GM18861 (cell line): ENCODE results near the gene CD63.

ENCODE experiments used
- ATAC-seq: cut with Tn5 transposase; IDR thresholded peaks from one replicate; pipeline ENCODE4 v1.9.1; 2021; ENCODE audit not compliant: unreplicated experiment

Gene CD63

DNA sequence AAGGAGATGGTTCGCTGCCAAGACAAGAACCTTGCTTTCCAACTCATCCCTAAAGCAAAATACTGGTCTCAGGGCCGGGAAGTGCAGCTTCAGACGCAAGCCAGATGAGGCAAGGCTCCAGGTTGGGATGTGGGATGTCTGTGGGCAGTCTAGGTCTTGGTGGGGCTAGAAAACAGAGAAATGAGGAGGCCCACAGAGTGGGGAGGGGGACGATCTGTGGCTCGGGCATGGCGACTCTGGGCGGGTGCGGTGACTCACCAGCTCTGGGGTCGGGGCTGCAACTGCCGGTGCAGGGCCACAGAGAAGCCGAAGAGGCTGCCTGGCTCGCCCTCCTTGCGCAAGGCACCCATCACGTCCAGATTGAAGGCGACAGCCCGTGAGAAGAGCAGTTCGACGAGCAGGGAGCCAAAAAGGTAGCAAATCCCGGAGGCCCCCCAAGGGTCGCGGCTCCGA lies 21.6 kb downstream of the CD63 start:
- ATAC-seq: no peak

DNA sequence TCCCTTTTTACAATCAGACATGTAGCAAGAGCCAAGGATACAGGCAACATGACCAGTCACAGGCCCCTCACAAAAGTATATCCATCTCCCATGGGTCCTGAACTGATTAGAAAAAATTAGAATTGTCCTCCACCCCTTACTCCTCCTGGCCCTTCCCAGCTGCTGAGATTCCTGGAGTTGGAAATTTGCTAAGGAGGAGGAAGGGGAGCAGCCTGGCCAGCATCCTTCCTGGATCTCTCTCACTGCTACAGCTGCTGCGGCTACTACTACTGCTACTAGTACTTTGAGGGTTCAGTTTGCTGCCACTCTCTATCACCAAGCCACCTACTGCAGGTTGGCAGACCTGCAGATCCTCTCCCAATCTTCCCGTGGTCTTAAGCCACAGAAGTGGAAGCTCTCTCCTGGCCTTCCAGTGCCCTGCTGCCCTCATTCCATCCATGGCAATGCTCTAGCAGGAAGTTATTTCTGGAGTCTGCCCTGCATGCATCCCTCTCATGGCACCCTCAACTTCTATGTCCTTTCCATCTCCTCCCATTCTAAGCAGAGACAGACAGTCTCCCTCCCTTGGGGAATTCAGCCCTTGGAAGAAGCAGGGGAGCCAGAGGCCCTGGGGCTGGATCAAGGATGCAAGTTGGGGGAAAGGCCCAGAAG lies 22.1 kb downstream of the CD63 start:
- ATAC-seq: no peak

DNA sequence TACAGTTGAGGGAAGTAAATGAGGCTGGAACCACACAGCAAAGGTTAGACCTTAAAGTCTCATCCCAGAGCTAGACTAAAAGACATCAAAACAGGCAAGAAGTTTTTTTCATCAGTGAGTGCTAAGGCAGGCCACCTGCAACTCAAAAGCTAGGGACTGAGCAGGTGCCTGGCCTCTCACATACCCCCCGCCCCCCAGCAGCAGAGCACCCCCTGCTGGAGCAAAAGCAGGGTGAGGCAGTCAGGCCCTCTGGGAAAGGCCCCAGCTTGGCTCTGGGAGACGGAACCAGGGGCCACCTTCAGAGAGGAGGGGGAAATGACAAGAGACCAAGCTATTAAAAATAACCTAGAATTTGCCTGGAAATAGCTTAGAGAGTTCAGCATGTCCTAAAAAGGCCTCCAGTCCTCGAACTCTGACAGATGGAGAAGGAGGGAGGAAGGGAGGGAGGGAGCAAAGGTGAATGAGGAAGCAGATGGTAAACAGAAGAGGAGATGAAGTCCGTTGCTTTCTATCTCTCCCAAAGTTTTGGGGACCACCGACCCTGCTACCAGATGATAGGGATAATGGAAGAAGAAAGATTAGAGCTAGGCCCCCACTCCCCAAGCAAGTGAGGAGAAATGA lies 22.9 kb downstream of the CD63 start:
- no peak for ATAC-seq

DNA sequence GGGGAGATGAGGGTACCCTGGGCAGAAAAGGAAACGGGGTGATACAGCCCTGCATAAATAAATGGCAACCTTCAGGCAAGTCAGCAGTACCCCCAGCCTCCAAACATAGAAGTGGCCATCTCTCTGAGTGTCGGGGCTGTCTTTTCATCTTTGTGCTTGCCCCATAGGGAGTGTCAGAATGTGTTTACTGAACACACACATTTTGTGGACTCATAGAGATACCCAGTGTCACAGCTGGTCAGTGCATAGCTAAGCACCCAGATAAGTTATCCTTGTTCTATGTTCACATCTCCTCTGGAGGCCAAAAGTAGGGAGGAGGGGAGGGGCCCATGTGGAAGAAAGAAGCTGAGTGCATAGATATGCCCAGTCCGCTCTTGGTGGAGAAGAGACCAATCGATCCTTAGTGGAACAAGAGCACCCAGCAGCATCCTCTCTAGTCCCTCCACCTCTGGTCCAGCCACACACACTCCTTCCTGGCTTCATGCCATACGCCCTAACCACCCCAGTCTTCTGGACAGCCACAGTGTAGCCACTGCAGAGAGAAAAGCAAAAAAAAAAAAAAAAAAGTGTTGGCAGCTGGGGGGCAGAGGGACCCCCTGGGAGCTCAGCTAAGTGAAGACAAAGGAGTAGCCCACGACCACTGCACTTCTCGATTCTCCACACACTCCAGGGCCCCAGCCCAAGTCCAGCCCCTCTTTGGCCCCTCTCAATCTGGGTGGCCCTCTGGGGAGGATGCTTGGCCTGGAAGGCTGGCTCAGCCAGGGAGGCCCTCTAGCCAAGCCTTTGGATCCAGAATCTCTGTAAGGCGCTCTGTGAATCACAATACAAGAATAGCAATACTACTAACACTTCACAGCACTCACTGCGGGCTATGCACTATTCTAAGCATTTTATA lies 23.7 kb downstream of the CD63 start:
- no peak for ATAC-seq

DNA sequence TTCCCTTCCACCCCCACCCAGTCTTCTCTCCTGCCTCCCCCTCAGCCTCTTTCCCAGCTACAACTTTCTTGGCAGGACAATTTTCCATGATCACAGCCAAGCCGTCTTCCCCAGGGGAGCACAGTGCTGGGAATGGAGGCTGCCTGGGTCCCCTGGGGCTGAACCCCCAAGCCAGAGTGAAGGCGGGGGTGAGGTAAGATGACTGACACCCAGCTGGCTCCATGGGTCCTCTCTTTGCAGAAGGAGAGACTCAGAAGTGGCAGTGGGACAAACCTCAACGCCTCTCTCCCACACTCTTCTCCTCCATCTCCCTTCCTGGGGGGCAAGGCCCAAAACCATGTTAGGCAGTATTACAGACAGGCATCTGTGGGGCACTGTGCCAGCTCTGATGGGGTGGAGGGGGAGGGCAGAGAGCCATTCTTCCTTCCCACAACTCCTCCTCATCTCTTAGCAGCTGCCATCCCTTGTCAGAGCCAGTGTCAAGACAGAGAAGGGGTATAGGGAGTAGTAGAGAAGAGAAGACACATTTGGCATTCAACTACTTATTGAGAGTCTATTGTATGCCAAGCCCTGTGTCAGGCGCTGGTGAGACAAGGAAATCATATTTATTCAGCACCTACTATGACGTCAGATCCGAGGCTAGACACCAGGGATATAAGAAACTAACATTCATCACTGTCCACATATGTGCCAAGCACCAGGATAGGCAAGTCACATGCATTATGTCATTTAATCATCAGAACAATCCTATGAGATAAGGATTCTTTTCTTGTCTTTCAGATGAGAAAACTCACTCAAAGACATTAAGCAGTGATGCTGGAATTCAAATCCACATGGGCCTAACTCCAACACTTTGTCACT lies 24.7 kb downstream of the CD63 start:
- no peak for ATAC-seq

DNA sequence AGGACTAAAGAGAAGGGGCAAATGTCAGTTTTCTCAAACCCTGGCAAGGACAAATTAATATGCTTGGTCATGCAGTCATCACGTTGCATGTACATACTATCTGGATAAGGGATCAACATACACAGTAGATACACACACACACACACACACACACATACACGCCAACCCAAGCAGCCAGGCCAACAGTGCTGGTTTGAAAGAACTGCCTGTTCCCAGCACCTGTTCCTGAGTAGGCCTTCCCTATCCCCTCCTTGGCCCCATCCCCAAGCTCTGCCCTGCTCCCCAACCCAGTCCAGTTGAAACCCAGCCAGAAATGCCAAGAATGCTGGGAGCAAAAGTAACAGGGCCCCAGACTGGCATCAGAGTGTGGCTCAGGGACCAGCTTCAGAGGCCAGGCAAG lies 25.5 kb downstream of the CD63 start:
- ATAC-seq: no peak

DNA sequence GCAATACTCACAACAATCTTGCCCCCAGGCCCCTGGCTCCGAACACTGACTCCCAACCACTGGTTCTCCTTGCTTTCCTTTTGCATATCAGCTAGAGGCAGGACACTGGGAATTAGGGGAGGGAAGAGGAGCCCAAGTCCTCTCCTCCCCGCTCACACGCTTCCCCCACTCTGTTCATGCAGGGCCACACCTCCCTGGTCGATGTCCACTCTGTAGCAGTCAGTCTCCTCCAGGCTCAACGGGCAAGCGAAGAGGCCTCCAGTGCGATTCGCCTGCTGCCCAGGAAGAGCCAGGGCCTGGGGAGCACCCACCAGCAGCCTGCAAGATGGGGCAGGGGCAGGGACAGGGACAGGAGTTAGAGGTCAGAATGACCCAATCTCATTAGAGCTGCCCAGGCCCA lies 25.9 kb downstream of the CD63 start:
- ATAC-seq: no peak

DNA sequence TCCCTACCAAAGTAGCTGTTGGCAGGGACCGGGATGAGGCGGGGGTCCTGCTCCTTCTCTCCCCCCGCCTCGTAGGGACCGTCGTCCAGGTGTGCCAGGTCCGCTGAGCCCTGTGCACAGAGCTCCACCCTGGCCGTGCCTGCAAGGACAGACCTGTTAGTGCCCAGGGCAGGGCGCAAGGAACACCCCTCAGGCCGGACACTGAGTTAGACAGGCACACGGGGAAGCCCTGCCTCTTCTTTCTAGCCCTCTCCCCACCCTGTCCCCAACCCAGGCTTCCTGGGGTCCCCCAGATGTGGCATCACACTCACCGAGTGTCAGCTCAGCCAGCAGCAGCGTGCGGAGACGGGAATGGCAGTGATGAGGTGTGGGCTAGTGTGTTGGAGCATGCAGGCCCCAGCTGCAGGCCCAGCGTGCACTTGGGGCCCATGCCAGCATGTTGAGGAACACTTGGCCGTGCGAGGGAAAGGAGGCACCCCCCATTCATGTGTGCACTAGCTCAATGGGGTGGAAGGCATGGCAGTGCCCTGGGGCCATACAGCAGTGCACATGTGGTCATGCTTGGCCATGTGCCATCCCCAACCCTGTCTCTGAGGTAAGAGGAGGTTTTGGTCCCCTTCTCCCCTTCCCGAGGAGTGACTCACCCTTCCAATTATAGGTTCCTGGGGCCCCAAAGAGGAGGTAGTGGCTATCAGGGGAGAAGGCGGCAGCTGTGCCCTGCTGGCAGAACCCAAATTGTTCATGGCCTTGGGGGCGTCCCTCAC lies 28.4 kb downstream of the CD63 start:
- ATAC-seq: no peak

DNA sequence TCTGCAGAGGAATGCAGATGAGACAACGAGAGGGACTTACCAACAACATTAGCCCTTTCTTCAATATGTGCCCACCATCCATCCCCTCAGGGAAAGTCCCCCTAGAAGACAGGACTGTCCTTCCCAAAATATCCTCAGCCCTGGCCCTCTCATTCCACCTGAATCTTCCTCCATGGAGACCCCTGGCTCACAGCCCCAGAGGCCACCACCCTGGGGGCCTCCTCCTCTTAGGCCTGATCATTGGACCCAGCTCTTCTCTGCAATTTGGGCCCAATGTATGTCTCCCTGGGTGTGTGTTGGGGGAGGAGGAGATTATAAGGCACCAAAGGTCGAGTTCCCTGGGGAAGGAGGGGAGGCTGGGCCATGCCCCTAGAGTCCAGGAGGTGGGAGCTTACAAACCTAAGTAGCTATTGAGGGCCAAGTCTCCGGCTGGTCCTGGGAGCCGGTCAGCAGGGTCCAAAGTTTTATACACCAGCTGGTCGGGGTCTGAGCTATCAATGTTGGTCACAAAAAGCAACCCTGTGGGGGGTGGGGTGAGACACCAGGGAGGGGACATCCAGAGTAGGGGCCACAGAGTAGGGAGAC lies 29.2 kb downstream of the CD63 start:
- no peak for ATAC-seq

DNA sequence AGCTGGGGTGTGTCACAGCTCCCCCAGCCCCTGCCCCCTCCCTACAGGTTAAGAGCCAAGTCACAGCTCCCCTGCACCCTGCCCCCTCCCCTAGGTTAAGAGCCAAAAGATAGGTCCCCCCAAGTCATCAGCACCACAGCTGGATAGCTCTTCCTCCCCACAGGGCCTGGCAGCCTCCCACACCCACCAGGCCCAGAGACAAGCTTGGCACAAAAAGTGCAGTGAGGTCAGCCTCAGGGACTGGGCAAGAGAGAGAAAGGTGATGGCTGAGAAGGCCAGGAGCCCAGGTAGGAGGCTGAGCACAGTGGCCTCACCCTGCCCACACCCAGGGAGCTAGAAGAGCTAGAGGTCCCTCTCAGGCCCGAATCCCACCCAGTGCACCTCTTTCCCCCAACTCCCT lies 29.8 kb downstream of the CD63 start:
- ATAC-seq: no peak

DNA sequence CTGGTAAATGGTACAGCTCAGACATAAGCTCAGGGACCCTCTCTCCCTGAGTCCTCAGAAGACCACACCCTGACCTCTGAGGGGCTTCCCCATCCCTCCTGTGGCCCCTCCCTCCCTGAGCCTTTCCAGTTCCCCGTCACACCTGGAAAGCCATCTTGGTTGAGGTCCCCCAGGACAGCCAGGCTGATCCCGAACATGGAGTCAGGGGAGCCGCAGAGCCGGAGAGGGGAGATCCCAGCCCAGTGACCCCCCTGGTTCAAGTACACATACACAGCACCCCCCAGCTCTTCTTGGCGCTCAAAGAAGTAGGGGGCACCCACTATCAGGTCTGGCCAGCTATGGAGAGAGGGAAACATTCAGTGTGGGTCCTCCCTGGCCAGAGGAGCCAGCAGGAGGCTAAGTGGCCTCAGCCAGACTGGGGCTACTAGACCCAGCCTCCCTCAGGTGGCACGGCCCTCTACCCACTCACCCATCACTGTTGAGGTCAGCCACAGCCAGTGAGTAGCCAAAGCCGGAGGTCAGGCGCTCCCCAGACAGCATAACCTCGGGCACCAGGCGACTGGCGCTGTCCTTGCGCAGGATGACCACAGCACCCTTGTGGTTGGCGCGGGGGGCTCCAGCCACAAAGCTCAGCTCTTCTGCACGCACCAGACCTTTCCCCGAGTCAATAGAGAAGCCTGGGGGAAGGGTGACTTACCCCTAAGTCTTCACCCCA lies 30.4 kb downstream of the CD63 start:
- ATAC-seq: no peak

DNA sequence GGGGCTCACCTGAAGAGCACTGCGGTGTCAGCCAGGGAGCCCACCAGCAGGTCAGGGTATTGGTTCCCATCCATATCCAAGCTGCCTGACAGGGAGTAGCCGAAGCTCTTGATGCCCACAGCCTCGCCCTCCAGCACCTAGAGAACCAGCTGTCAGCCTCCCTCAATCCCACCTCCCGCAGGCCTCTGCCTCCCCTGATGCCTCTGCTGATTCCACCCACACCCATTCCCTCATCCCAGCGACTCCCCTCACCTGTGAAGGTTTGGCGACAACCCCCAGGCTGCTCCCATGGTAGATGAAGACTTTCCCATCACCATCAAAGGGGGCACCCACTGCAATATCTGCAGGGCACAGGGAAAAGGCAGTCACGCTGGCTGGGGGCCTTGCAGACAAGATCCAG lies 31.1 kb downstream of the CD63 start:
- ATAC-seq: no peak

DNA sequence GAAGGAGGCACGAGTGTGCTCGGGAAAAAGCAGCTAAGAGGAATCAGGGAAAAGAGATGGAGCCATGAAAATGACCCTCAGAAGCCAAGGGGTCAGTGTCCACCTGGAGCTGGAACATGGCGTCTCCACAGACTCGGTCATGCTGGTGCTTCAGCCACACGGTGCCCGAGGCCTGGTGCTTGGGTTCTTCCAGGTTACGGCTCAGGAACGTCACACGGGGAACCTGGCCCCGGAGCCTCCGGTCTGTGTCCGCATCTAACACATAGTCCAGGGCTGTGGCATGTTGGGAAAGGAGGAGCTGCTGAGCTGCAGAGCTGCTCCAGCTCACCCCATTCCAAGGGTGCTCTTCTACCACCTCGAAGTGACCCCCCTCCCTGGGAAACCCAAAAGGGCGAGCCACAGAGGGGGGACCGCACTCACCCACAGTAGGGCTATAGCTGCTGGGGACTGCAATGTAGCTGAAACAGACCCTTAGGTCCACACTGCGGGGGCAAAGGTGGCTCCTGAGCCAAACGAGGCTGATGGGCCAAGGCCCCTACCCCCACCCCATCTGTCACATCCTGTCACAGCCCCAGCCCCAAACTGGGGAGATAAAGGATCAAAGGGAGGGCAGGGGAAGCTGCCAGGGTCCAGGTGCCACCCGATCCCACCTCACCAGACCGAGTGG lies 31.9 kb downstream of the CD63 start:
- ATAC-seq: no peak

DNA sequence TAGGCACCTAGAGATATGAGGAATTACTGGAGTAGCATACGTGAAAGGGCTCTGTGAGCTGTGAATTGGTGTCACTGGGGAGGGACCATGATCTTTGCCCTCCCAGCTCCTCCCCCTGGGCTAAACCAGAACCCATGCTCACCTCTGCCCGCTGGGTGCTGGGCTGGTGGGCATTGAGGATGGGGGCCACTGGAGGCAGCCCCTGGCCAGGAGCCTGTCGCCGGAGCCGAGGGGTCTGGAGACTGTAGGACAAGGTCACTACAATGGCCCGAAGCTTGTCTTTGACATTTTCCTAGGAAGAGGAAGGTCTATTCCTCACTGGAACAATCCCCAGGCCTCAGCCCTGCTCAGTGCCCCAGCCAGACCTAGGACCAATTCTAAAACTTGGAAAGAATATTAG lies 32.7 kb downstream of the CD63 start:
- no peak for ATAC-seq

DNA sequence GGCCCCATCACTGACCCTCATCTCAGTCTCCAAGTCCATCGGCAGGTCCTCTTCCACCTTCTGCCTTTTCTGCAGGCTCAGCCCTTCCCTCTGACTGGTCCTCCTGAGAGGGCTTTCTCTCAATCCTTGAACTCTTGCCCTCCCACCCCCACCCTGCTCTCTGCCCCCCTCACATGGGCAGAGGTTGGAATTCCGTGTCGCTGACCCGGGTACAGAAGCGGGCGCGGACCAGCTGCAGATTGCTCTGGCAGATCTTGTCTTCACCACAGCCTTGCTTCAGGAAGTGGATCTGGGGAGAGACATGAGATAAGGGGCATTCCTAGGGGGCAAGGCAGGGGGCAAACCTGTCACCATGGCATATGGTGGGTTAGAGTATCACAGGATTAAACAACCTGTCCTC lies 33.5 kb downstream of the CD63 start:
- ATAC-seq: no peak

DNA sequence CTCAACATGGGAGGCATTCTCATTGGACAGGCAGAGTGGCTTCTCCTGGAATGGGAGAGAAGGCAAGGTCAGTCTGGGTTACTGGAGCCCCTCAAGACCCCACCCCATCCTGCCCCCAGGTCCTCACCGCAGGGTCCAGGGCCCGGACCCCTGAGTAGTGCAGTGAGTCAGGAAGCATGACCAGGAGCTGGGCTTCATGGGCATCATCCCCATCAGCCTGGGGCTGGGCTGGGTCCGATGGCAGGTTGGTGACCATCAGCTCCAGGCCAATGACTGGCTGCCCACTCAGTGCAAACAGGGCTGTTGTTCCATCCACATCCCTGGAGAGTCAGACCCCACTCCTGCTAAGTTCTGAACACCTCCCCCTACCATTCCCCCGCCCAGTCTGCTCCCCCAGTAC lies 34.2 kb downstream of the CD63 start:
- no peak for ATAC-seq

DNA sequence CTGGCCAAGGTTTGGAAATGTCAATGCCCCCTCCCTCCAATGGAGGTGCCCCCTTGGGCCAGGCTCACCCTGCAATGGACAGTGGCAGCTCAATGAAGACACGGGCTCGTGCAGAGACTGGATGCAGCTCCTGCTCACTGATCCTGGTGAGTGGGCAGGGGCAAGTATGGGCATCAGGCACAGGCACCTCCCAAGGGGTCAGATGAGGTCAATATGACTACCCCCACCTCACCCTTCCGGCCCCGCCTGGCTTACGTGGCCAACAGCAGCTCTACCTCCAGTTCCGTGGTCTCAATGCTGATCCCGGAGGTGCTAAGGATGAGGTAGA lies 34.7 kb downstream of the CD63 start:
- ATAC-seq: no peak

DNA sequence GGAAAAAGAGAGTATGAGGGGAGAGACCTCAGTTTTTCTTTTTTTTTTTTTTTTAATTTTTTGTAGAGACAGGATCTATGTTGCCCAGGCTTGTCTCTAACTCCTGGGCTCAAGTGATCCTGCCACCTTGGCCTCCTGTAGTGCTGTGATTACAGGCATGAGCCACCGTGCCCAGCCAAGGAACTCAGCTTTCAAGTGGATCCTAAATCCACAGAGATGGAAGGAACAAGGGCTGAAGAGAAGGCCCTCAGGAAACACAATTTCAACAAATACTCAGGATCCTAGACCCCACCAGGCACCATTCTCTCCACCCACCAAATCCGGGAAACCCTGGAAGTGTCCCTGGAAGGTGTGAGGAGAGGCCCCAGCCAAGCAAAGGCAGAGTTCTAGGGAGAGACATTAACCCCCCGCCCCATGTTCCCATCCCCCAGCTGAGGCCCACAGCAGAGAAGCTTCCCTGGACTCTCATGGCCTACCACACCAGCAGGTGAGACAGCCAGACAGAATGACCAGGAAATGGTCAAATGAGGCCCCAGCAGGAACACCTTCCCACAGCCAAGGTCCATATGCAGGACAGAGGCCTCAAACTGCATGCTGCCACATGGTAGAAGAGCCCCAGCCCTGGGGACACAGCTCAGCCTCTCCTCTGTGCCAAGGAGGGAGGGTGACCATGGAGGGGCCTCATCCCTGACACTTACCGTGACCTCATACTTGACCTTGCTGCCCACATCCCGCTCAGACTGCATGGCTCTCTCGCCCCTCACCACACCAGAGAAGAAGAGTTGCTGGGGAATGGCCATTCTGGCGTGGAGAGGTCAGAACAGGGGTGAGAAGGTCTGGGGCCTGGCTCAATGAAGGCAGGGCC lies 35.3 kb downstream of the CD63 start:
- ATAC-seq: no peak
